Measurements from ENCODE around the gene PPP1R12B.

- TF ChIP-seq, protein P1, sequence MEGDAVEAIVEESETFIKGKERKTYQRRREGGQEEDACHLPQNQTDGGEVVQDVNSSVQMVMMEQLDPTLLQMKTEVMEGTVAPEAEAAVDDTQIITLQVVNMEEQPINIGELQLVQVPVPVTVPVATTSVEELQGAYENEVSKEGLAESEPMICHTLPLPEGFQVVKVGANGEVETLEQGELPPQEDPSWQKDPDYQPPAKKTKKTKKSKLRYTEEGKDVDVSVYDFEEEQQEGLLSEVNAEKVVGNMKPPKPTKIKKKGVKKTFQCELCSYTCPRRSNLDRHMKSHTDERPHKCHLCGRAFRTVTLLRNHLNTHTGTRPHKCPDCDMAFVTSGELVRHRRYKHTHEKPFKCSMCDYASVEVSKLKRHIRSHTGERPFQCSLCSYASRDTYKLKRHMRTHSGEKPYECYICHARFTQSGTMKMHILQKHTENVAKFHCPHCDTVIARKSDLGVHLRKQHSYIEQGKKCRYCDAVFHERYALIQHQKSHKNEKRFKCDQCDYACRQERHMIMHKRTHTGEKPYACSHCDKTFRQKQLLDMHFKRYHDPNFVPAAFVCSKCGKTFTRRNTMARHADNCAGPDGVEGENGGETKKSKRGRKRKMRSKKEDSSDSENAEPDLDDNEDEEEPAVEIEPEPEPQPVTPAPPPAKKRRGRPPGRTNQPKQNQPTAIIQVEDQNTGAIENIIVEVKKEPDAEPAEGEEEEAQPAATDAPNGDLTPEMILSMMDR (optimal IDR thresholded peaks at IDR 0.05 in 1 of 3, IDR thresholded peaks at IDR 0.05 in 1 of 3, conservative IDR thresholded peaks at IDR 0.05 in 1 of 3; ENCODE audit: extremely low read depth in 1 of 3, insufficient read depth in 2 of 3, low read length in 3 of 3) = no peak
- no peak for TF ChIP-seq EZH2 (IDR thresholded peaks at IDR 0.05; ENCODE audit: low read length)
Measured at GRCh38 chr1:202616355-202616915, 267.9 kb downstream of the PPP1R12B start.

Data from keratinocyte (primary cell).